Breast epithelium (tissue), 3 donors: ENCODE data around the gene LGR4.

Experiments
- CTCF ChIP-seq, 3 donors: fragments of 450-650 bp; IDR thresholded peaks; one replicate each; pipeline ENCODE4 v1.5.1; 2016 to 2017; ENCODE audit warnings: antibody characterized with exemption in 3 of 3, mild to moderate bottlenecking in 3 of 3, moderate library complexity in 3 of 3
- POLR2A ChIP-seq: fragments of 450-650 bp; IDR thresholded peaks from one replicate; pipeline ENCODE4 v1.6.1; 2016; ENCODE audit warnings: antibody characterized with exemption, mild to moderate bottlenecking, moderate library complexity
- POLR2AphosphoS5 ChIP-seq, 3 donors: sonication (generic); formaldehyde crosslinking; IDR thresholded peaks; one replicate each; pipeline ENCODE4 v1.6.1; 2017; ENCODE audit warnings: antibody characterized with exemption in 3 of 3

- TF ChIP-seq CTCF (IDR thresholded peaks at IDR 0.05), result no peak
- no peak for TF ChIP-seq POLR2A
- no peak for TF ChIP-seq POLR2AphosphoS5 (IDR thresholded peaks at IDR 0.05)
Observed at GRCh38 chr11:27509908-27510307, 37.3 kb upstream of the LGR4 start.
